WI38 (cell line): ENCODE measurements around the gene THAP2.

Experiments
- H3K4me3 ChIP-seq: 2 replicates; pipeline ENCODE4 v1.5.1; 2011; ENCODE audit warnings: low read depth, mild to moderate bottlenecking, control low read depth, low read length
- CTCF ChIP-seq: IDR thresholded peaks from 2 replicates; pipeline ENCODE4 v1.5.1; 2012; ENCODE audit warnings: low read depth, mild to moderate bottlenecking, control low read depth, low read length

THAP2 gene

GRCh38 chr12:71663561-71664410, at the start of gene THAP2, which contains the start of gene ZFC3H1:
Gene THAP2, plus strand, starts transcription at chr12:71664301. Its CDS starts 209 bp downstream, at chr12:71664510.
Gene ZFC3H1, minus strand, starts transcription at chr12:71663848. Its CDS starts 238 bp downstream, at chr12:71663610.
- H3K4me3 ChIP-seq: peak within 1 kb of the TSS; percentile 74
- TF ChIP-seq CTCF: 0 out of 2 replicates have a peak, but pooled peaks have one; percentile 8

DNA sequence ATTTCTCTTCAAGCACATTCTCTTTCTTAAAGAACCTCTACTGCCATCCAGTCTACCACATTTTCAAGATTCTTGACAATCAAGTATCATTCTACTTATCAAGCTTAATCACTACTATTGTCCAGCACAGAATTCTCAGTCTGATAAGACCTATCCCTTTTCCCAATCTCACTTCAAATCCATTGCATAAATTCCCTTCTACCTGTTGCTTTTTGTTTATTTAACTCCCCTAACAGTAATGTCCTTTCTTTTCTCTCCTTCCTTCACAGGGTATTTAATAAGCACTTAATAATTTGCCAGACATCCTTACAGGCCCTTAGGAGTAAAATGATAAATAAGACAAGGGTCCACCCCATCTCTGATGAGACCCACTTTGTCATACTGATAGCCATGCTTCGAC, 42.2 kb upstream of the THAP2 start:
- no peak overlapping the region for H3K4me3 ChIP-seq
- no peak for TF ChIP-seq CTCF

DNA sequence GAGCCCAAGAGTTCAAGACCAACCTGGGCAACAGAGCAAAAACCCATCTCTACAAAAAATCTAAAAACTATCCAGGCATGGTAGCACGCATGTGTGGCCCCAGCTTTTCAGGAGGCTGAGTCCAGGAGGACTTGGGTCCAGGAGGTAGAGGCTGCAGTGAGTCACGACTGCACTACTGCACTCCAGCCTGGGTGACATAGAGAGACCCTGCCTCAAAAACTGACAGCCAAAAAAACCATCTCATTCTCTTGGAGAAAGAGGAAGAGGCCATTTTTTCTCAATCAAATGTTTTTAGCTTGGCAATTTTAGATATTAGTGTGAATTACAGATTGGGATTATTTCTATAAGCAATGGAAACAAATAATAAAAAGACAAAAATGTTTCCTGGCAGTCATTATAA, 38.6 kb upstream of the THAP2 start:
- TF ChIP-seq CTCF: no peak
- H3K4me3 ChIP-seq: no peak overlapping the region

GRCh38 chr12:71626098-71626497, 38.0 kb upstream of the THAP2 start:
- TF ChIP-seq CTCF: no peak
- H3K4me3 ChIP-seq: no peak overlapping the region

GRCh38 chr12:71626768-71627167, 37.3 kb upstream of the THAP2 start:
- no peak for TF ChIP-seq CTCF
- H3K4me3 ChIP-seq: no peak overlapping the region

- no peak for TF ChIP-seq CTCF
- H3K4me3 ChIP-seq: no peak overlapping the region
Measured at GRCh38 chr12:71627438-71628002, 36.6 kb upstream of the THAP2 start.

DNA sequence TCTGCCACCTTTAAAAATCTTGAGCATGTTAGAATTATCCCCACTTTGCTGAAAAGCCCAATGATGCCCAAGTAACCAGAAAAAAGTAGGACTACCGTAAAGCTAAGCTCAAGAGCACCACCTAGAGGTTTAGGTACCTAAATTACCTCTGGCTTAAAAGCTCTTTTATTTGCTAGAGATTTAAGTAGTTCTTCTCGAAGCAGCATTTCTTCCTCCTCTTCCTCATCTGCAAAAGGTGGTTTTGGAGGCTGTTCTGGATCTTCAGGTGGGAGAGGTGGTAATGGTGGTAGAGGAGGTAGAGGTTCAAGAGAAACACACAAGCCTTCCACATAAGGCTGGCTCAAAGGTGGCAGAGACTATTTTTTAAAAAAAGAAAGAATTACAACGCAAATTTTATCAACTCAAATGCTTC, 27.4 kb upstream of the THAP2 start:
- H3K4me3 ChIP-seq: no peak overlapping the region
- peak; percentile 53 for TF ChIP-seq CTCF
